ENCODE data around the gene RTRAF.

- TF ChIP-seq FOSL1 (IDR thresholded peaks at IDR 0.05; ENCODE audit: insufficient read depth, low read depth, low read length) (no peak), CTCF (IDR thresholded peaks at IDR 0.05; ENCODE audit: control extremely low read depth in 1 of 3, insufficient read depth in 1 of 3, low read depth in 1 of 3, low read length in 3 of 3) (no peak), EZH2 (IDR thresholded peaks at IDR 0.05; ENCODE audit: low read depth, low read length, severe bottlenecking) (no peak), MAX (IDR thresholded peaks at IDR 0.05) (no peak), EP300 (IDR thresholded peaks at IDR 0.05; ENCODE audit: borderline replicate concordance in 1 of 2, low read depth in 2 of 2, low read length in 2 of 2) (no peak), POLR2A (IDR thresholded peaks at IDR 0.05; ENCODE audit: control extremely low read depth in 1 of 2, low read depth in 2 of 2, low read length in 2 of 2) (no peak), GTF2F1 (IDR thresholded peaks at IDR 0.05; ENCODE audit: borderline replicate concordance, low read depth, low read length) (no peak)
- TF ChIP-seq, protein P1, sequence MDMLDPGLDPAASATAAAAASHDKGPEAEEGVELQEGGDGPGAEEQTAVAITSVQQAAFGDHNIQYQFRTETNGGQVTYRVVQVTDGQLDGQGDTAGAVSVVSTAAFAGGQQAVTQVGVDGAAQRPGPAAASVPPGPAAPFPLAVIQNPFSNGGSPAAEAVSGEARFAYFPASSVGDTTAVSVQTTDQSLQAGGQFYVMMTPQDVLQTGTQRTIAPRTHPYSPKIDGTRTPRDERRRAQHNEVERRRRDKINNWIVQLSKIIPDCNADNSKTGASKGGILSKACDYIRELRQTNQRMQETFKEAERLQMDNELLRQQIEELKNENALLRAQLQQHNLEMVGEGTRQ (IDR thresholded peaks at IDR 0.05; ENCODE audit: low read length), result no peak
Measured at GRCh38 chr14:52012635-52013034, 23.3 kb downstream of the RTRAF start.

All from H1 (cell line).